ENCODE data around the gene PSME3IP1. TPM values are rescaled to one million over a fixed set of nuclear protein-coding genes. Genes with fewer than 3 reads are reported as not detected.

PSME3IP1 gene
- total and polyA plus RNA-seq, 2 donors from 2014 or later = 79.1 to 84.6 TPM

- no peaks in the 10 kb centered on the region for H3K4me1 ChIP-seq (ENCODE audit: control insufficient read depth in 2 of 3, insufficient read depth in 2 of 3, low read depth in 1 of 3, low read length in 3 of 3)
- H3K36me3 ChIP-seq (ENCODE audit: control insufficient read depth in 2 of 3, insufficient read depth in 3 of 3, low read length in 3 of 3) = peaks cover 5 to 31% (median 14%) of the 10 kb centered on the region in 3 donors
- no peaks in the 10 kb centered on the region for H3K27me3 ChIP-seq (ENCODE audit: control insufficient read depth, insufficient read depth, low read length)
- H3K27ac ChIP-seq (ENCODE audit: low read depth in 2 of 2, low read length in 2 of 2) = no peak overlapping the region
- TF ChIP-seq CTCF (IDR thresholded peaks at IDR 0.05; ENCODE audit: borderline replicate concordance, extremely low read depth, insufficient read depth) = no peak
- H3K4me3 ChIP-seq (ENCODE audit: low read length in 3 of 3) = no peak overlapping the region
- no peak overlapping the region for H3K9ac ChIP-seq (ENCODE audit: low read length in 3 of 3)
- intact Hi-C loops (cut with DNase I) = no loop called here
- H3K9me3 ChIP-seq (ENCODE audit: control insufficient read depth in 2 of 3, insufficient read depth in 1 of 3, low read length in 3 of 3) = no peaks in the 10 kb centered on the region
- DNase-seq (no peak), FAIRE-seq (no peak)
Observed at GRCh38 chr16:57159447-57159846, 26.4 kb downstream of the PSME3IP1 start.

DNA sequence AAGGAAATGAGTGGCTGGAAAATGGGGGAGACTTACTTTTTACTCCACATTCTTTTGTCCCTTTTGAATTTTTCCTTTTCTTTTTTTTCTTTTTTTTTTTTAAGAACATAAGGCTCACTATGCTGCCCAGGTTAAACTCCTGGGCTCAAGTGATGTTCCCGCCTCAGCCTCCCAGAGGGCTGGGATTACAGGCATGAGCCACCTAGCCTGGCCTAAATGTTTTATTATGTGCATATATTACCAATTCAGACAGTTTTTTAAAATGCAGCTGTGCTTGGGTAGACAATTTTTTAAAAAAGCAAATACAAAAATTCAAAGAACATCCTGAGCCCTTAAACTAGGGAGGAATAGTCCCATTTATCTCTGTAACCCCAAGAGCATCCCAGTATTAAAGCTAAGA, 28.3 kb downstream of the PSME3IP1 start:
- DNase-seq = no peak
- FAIRE-seq = no peak
- TF ChIP-seq CTCF (IDR thresholded peaks at IDR 0.05; ENCODE audit: borderline replicate concordance, extremely low read depth, insufficient read depth) = no peak
- intact Hi-C loops (cut with DNase I) = no loop called here
- Histone ChIP-seq H3K4me3 (ENCODE audit: low read length in 3 of 3) (no peak overlapping the region), H3K27ac (ENCODE audit: low read depth in 2 of 2, low read length in 2 of 2) (no peak overlapping the region), H3K9ac (ENCODE audit: low read length in 3 of 3) (no peak overlapping the region), H3K9me3 (ENCODE audit: control insufficient read depth in 2 of 3, insufficient read depth in 1 of 3, low read length in 3 of 3) (no peaks in the 10 kb centered on the region), H3K4me1 (ENCODE audit: control insufficient read depth in 2 of 3, insufficient read depth in 2 of 3, low read depth in 1 of 3, low read length in 3 of 3) (no peaks in the 10 kb centered on the region), H3K27me3 (ENCODE audit: control insufficient read depth, insufficient read depth, low read length) (no peaks in the 10 kb centered on the region), H3K36me3 (ENCODE audit: control insufficient read depth in 2 of 3, insufficient read depth in 3 of 3, low read length in 3 of 3) (peaks cover 9 to 35% (median 24%) of the 10 kb centered on the region in 3 donors)

DNA sequence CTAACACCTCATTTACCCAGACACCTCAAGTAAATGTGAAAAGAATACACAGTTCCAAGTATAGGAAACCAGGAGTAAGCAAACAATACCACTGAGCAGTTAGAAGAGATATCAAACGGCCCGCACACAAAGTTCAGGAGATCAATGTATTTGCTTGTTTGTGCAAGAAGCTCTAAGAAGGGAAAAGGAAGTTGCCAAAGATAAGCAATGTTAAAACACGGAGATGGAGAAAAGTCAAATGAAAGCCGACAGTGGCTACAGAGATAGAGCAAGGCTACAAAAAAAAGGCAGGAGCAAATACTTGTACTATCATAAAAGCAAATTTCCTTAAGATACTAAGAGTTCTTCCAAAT, 29.5 kb downstream of the PSME3IP1 start:
- no peak overlapping the region for H3K4me3 ChIP-seq (ENCODE audit: low read length in 3 of 3)
- H3K36me3 ChIP-seq (ENCODE audit: control insufficient read depth in 2 of 3, insufficient read depth in 3 of 3, low read length in 3 of 3) = peaks cover 9 to 38% (median 24%) of the 10 kb centered on the region in 3 donors
- H3K9me3 ChIP-seq (ENCODE audit: control insufficient read depth in 2 of 3, insufficient read depth in 1 of 3, low read length in 3 of 3) = no peaks in the 10 kb centered on the region
- FAIRE-seq (no peak), DNase-seq (no peak)
- intact Hi-C loops (cut with DNase I) = no loop called here
- H3K27me3 ChIP-seq (ENCODE audit: control insufficient read depth, insufficient read depth, low read length) = no peaks in the 10 kb centered on the region
- no peak overlapping the region for H3K9ac ChIP-seq (ENCODE audit: low read length in 3 of 3)
- peaks cover 0 to 2% (median 0%) of the 10 kb centered on the region in 3 donors for H3K4me1 ChIP-seq (ENCODE audit: control insufficient read depth in 2 of 3, insufficient read depth in 2 of 3, low read depth in 1 of 3, low read length in 3 of 3)
- TF ChIP-seq CTCF (IDR thresholded peaks at IDR 0.05; ENCODE audit: borderline replicate concordance, extremely low read depth, insufficient read depth) = no peak
- H3K27ac ChIP-seq (ENCODE audit: low read depth in 2 of 2, low read length in 2 of 2) = no peak overlapping the region

GRCh38 chr16:57155702-57156350, 30.0 kb downstream of the PSME3IP1 start:
- no peaks in the 10 kb centered on the region for H3K9me3 ChIP-seq (ENCODE audit: control insufficient read depth in 2 of 3, insufficient read depth in 1 of 3, low read length in 3 of 3)
- H3K27me3 ChIP-seq (ENCODE audit: control insufficient read depth, insufficient read depth, low read length) = no peaks in the 10 kb centered on the region
- no peak for DNase-seq
- no peak for TF ChIP-seq CTCF (IDR thresholded peaks at IDR 0.05; ENCODE audit: borderline replicate concordance, extremely low read depth, insufficient read depth)
- no peak for FAIRE-seq
- H3K4me1 ChIP-seq (ENCODE audit: control insufficient read depth in 2 of 3, insufficient read depth in 2 of 3, low read depth in 1 of 3, low read length in 3 of 3) = peaks cover 0 to 4% (median 0%) of the 10 kb centered on the region in 3 donors
- no peak overlapping the region for H3K4me3 ChIP-seq (ENCODE audit: low read length in 3 of 3)
- H3K36me3 ChIP-seq (ENCODE audit: control insufficient read depth in 2 of 3, insufficient read depth in 3 of 3, low read length in 3 of 3) = peaks cover 9 to 38% (median 24%) of the 10 kb centered on the region in 3 donors
- intact Hi-C loops (cut with DNase I) = no loop called here
- H3K27ac ChIP-seq (ENCODE audit: low read depth in 2 of 2, low read length in 2 of 2) = no peak overlapping the region
- no peak overlapping the region for H3K9ac ChIP-seq (ENCODE audit: low read length in 3 of 3)

All from kidney (tissue), 14 donors.